Endothelial cell of umbilical vein (primary cell): Measurements from ENCODE around the gene VAV3. TPM values are rescaled to one million over a fixed set of nuclear protein-coding genes. Genes with fewer than 3 reads are reported as not detected.

Experiments used
- BruUV-seq: library from RNA; stranded (reverse); fragments of 400-500 nt; replicated peaks from 2 replicates; lab custom pipeline; 2021; lab: Mats Ljungman, UMichigan
- CTCF ChIA-PET: fragments of 300-600, 350-600 bp; sonication (Branson Sonifier 250); formaldehyde crosslinking; loops from one replicate; lab custom pipeline; 2021; ENCODE audit warnings: antibody characterized with exemption, inconsistent platforms; lab: Charles Lee
- POLR2A ChIA-PET: fragments of 300-600, 350-600 bp; sonication (Branson Sonifier 250); formaldehyde crosslinking; loops from one replicate; lab custom pipeline; 2021; ENCODE audit warnings: antibody characterized with exemption, inconsistent platforms; lab: Charles Lee
- DNase-seq: peaks from one replicate; pipeline ENCODE4 v3.0.0-alpha.2; 2011; ENCODE audit warnings: low read depth, low spot score
- FAIRE-seq: peaks from 2 replicates; lab custom pipeline; 2011; peaks lifted over from hg19 to GRCh38; lab: Jason Lieb, UNC
- H2AFZ ChIP-seq: 2 replicates; pipeline ENCODE4 v1.6.0; 2012; ENCODE audit warnings: low read depth, low read length, control low read depth, inconsistent platforms
- H3K27ac ChIP-seq: 2 replicates; pipeline ENCODE4 v1.5.1; 2011; ENCODE audit warnings: low read depth, mild to moderate bottlenecking, control low read depth, low read length, moderate library complexity; ENCODE audit not compliant: insufficient read depth
- H3K27me3 ChIP-seq, 2 experiments: 2 replicates each; pipeline versions ENCODE4 v1.6.0 to v1.6.1; 2011; ENCODE audit warnings: low read length in 2 of 2, mixed read lengths in 1 of 2; ENCODE audit not compliant: control insufficient read depth in 2 of 2, insufficient read depth in 2 of 2
- H3K36me3 ChIP-seq, 2 experiments: 2 replicates in 1 of 2; 3 replicates in 1 of 2; pipeline ENCODE4 v1.5.1; 2011; ENCODE audit warnings: low read length in 2 of 2, mild to moderate bottlenecking in 1 of 2, moderate library complexity in 1 of 2; ENCODE audit not compliant: control insufficient read depth in 2 of 2, insufficient read depth in 2 of 2; ENCODE audit errors: extremely low read depth in 1 of 2
- H3K4me1 ChIP-seq: 3 replicates; pipeline ENCODE4 v1.5.1; 2011; ENCODE audit warnings: mild to moderate bottlenecking, low read length; ENCODE audit not compliant: control insufficient read depth, insufficient read depth; ENCODE audit errors: extremely low read depth
- H3K4me2 ChIP-seq: 2 replicates; pipeline ENCODE4 v1.6.1; 2011; ENCODE audit warnings: low read length, control low read depth, mixed read lengths; ENCODE audit not compliant: insufficient read depth
- H3K4me3 ChIP-seq, 3 experiments: fragments of 200-600 bp in 1 of 3; sonication (generic), shearing (Covaris generic) in 1 of 3; replicated peaks in 1 of 3; 2 replicates each; pipeline ENCODE4 v1.5.1; 2011 to 2016; ENCODE audit warnings: control low read depth in 3 of 3, low read length in 3 of 3, mild to moderate bottlenecking in 2 of 3, inconsistent platforms in 1 of 3, low read depth in 1 of 3, moderate library complexity in 1 of 3; ENCODE audit not compliant: insufficient read depth in 1 of 3
- H3K79me2 ChIP-seq: 2 replicates; pipeline ENCODE4 v1.6.0; 2012; ENCODE audit warnings: low read length, inconsistent platforms; ENCODE audit not compliant: control insufficient read depth, insufficient read depth
- H3K9ac ChIP-seq: replicated peaks from 2 replicates; pipeline ENCODE3; 2011; ENCODE audit warnings: low read length, control low read depth; ENCODE audit not compliant: insufficient read depth; ENCODE audit errors: extremely low read depth
- H3K9me1 ChIP-seq: replicated peaks from 3 replicates; pipeline ENCODE4 v1.6.0; 2011; ENCODE audit warnings: mild to moderate bottlenecking, low read length; ENCODE audit not compliant: control insufficient read depth, insufficient read depth; ENCODE audit errors: extremely low read depth
- H3K9me3 ChIP-seq: replicated peaks from 2 replicates; pipeline ENCODE4 v1.5.1; 2012; ENCODE audit warnings: low read length, inconsistent platforms; ENCODE audit not compliant: control insufficient read depth, insufficient read depth
- H4K20me1 ChIP-seq: replicated peaks from 2 replicates; pipeline ENCODE3; 2011; ENCODE audit warnings: mild to moderate bottlenecking, low read length; ENCODE audit not compliant: control insufficient read depth, insufficient read depth; ENCODE audit errors: extremely low read depth
- EZH2 ChIP-seq: IDR thresholded peaks from 2 replicates; pipeline ENCODE4 v1.6.1; 2012; ENCODE audit warnings: borderline replicate concordance, low read depth, mild to moderate bottlenecking, moderate library complexity, low read length, inconsistent platforms; ENCODE audit not compliant: severe bottlenecking
- FOS ChIP-seq: IDR thresholded peaks from 2 replicates; pipeline ENCODE4 v1.6.1; 2011; ENCODE audit warnings: mild to moderate bottlenecking, low read length, moderate library complexity, borderline replicate concordance; ENCODE audit not compliant: insufficient read depth
- GATA2 ChIP-seq: IDR thresholded peaks from 2 replicates; pipeline ENCODE4 v1.7.0; 2011; ENCODE audit warnings: low read depth, mild to moderate bottlenecking, moderate library complexity, mixed read lengths, low read length; ENCODE audit not compliant: insufficient read length, insufficient read depth
- JUN ChIP-seq: IDR thresholded peaks from 2 replicates; pipeline ENCODE4 v1.6.1; 2011; ENCODE audit warnings: borderline replicate concordance, low read depth; ENCODE audit not compliant: insufficient read length, insufficient read depth
- MYC ChIP-seq: IDR thresholded peaks from one replicate; pipeline ENCODE4 v1.6.1; 2011; ENCODE audit warnings: mild to moderate bottlenecking, low read depth, low read length
- POLR2A ChIP-seq: IDR thresholded peaks from 2 replicates; pipeline ENCODE4 v1.6.1; 2012; ENCODE audit warnings: low read depth, mild to moderate bottlenecking, control low read depth, low read length
- POLR2AphosphoS5 ChIP-seq: IDR thresholded peaks from 2 replicates; pipeline ENCODE4 v1.6.1; 2012; ENCODE audit warnings: low read depth, mild to moderate bottlenecking, control low read depth, low read length, moderate library complexity; ENCODE audit not compliant: insufficient read depth
- dilution Hi-C: fragments of 300-500 bp; cut with MboI; formaldehyde crosslinking; loops from one replicate; pipeline ENCODE4 v1.15.0; 2019; ENCODE audit warnings: low sequenced_read_pairs; ENCODE audit not compliant: extremely low pct_ligation_motif_present
- intact Hi-C: fragments of 100-400 bp; cut with micrococcal nuclease; formaldehyde crosslinking; loops from one replicate; pipeline ENCODE4 v1.10.0; 2022
- polyA plus RNA-seq, 4 experiments: library from polyadenylated mRNA; depleted of rRNA in 3 of 4; stranded (reverse) in 3 of 4; unstranded in 1 of 4; fragments of >200 nt; gene quantifications; 2 replicates each; pipeline versions ENCODE4 v1.2.1 to v1.2.3, GENCODE V29; 2011 to 2012; ENCODE audit warnings: missing spikeins in 1 of 4
- total RNA-seq: library from RNA; stranded (reverse); gene quantifications from 2 replicates; pipeline ENCODE4 v1.2.3, GENCODE V29; 2021
- TF ChIP-seq, protein P1 (sequence below): IDR thresholded peaks from 2 replicates; pipeline ENCODE4 v1.6.1; 2011; ENCODE audit not compliant: insufficient read depth, insufficient read length
- TF ChIP-seq, protein P2 (sequence below), 2 donors: IDR thresholded peaks; 1 replicate in 1 of 2; 2 replicates in 1 of 2; pipeline ENCODE4 v1.5.1; 2011; ENCODE audit warnings: low read length in 2 of 2, mild to moderate bottlenecking in 2 of 2, moderate library complexity in 2 of 2, control low read depth in 1 of 2, inconsistent platforms in 1 of 2, low read depth in 1 of 2; ENCODE audit not compliant: insufficient read depth in 1 of 2; ENCODE audit errors: extremely low read depth in 1 of 2

The VAV3 gene
- total and polyA plus RNA-seq, 2 donors (not counting 3 experiments of a cell fraction or from before 2014, with no cell fraction given) = 0.18 to 1.5 TPM

DNA sequence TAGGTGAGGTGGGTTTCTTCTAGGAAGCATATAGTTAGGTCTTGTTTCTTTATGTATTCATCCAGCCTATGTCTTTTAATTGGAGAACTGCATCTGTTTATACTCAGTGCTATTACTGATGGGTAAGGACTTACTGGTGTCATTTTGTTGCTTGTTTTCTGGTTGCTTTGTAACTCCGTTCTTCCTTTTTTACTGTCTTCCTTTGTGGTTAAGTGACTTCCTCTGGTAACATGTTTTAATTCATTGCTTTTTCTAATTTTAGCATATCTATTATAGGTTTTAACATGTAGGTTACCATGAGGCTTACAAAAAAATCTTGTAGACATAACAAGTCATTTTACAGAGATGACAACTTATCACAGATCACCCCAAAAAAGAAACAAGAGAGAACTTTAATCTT is 160.8 kb downstream of the VAV3 start:
- Histone ChIP-seq H3K27me3 (peaks cover 0 to 12% of the 10 kb centered on the region in 2 experiments), H3K9me3 (no peaks in the 10 kb centered on the region), H3K36me3 (no peaks in the 10 kb centered on the region), H3K79me2 (no peaks in the 10 kb centered on the region), H3K27ac (no peak overlapping the region), H3K4me3 (no peak overlapping the region), H3K9ac (no peak overlapping the region), H3K9me1 (no peaks in the 10 kb centered on the region), H2AFZ (no peak overlapping the region), H4K20me1 (no peaks in the 10 kb centered on the region), H3K4me1 (no peaks in the 10 kb centered on the region), H3K4me2 (no peak overlapping the region)
- no peak for FAIRE-seq
- POLR2A ChIA-PET = no interaction called here
- no peak for DNase-seq
- CTCF ChIA-PET = no interaction called here
- TF ChIP-seq POLR2A (no peak), POLR2AphosphoS5 (no peak), JUN (no peak), MYC (no peak), FOS (no peak), EZH2 (no peak), GATA2 (no peak)
- TF ChIP-seq, protein P1, sequence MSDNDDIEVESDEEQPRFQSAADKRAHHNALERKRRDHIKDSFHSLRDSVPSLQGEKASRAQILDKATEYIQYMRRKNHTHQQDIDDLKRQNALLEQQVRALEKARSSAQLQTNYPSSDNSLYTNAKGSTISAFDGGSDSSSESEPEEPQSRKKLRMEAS = no peak
- TF ChIP-seq, protein P2, sequence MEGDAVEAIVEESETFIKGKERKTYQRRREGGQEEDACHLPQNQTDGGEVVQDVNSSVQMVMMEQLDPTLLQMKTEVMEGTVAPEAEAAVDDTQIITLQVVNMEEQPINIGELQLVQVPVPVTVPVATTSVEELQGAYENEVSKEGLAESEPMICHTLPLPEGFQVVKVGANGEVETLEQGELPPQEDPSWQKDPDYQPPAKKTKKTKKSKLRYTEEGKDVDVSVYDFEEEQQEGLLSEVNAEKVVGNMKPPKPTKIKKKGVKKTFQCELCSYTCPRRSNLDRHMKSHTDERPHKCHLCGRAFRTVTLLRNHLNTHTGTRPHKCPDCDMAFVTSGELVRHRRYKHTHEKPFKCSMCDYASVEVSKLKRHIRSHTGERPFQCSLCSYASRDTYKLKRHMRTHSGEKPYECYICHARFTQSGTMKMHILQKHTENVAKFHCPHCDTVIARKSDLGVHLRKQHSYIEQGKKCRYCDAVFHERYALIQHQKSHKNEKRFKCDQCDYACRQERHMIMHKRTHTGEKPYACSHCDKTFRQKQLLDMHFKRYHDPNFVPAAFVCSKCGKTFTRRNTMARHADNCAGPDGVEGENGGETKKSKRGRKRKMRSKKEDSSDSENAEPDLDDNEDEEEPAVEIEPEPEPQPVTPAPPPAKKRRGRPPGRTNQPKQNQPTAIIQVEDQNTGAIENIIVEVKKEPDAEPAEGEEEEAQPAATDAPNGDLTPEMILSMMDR (IDR thresholded peaks at IDR 0.05; ENCODE audit: extremely low read depth in 1 of 2, insufficient read depth in 1 of 2, low read depth in 1 of 2, low read length in 2 of 2) = no peak
- BruUV-seq = no TSS peak
- intact Hi-C loops = no loop called here
- dilution Hi-C loops = no loop called here
